Epithelial cell of proximal tubule (primary cell): ENCODE data around the gene CYB5RL. TPM values are rescaled to one million over a fixed set of nuclear protein-coding genes. Genes with fewer than 3 reads are reported as not detected.

ENCODE experiments used
- DNase-seq: peaks from one replicate; pipeline ENCODE4 v3.0.0-alpha.2; 2011; ENCODE audit warnings: low read depth
- H3K4me3 ChIP-seq: 2 replicates; pipeline ENCODE4 v1.5.1; 2011; ENCODE audit warnings: low read depth, mild to moderate bottlenecking, low read length
- total RNA-seq: library from RNA; depleted of rRNA; stranded (reverse); fragments of >200 nt; gene quantifications from 2 replicates; pipeline ENCODE4 v1.2.3, GENCODE V29; 2015
- TF ChIP-seq, protein P1 (sequence below): conservative IDR thresholded peaks from 2 replicates; pipeline ENCODE4 v1.5.1; 2012; ENCODE audit warnings: low read depth, mild to moderate bottlenecking, low read length

The CYB5RL gene
- total RNA-seq, 1 donor from 2014 or later = 2.8 TPM

DNA sequence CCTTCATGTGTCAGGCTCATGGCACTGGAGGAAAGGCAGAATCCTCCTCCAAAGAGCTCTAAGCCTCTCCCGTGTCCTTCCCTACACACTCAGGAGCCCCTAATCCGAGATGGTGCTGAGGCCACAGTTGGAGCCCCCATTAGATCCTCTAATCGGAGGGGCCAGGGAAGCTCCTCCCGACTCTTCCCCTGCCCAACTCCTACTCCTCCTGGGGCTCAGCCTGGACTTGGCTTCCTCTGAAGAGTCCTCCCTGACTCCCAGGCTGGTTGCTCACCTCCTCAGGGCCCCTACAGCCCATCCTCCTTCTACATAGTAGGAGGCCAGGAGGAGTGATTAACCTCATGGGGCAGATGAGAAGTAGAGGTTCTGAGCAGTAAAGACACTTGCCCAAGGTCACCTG, 25.7 kb downstream of the CYB5RL start:
- no peak for DNase-seq
- TF ChIP-seq, protein P1, sequence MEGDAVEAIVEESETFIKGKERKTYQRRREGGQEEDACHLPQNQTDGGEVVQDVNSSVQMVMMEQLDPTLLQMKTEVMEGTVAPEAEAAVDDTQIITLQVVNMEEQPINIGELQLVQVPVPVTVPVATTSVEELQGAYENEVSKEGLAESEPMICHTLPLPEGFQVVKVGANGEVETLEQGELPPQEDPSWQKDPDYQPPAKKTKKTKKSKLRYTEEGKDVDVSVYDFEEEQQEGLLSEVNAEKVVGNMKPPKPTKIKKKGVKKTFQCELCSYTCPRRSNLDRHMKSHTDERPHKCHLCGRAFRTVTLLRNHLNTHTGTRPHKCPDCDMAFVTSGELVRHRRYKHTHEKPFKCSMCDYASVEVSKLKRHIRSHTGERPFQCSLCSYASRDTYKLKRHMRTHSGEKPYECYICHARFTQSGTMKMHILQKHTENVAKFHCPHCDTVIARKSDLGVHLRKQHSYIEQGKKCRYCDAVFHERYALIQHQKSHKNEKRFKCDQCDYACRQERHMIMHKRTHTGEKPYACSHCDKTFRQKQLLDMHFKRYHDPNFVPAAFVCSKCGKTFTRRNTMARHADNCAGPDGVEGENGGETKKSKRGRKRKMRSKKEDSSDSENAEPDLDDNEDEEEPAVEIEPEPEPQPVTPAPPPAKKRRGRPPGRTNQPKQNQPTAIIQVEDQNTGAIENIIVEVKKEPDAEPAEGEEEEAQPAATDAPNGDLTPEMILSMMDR = no peak
- H3K4me3 ChIP-seq = no peak overlapping the region

DNA sequence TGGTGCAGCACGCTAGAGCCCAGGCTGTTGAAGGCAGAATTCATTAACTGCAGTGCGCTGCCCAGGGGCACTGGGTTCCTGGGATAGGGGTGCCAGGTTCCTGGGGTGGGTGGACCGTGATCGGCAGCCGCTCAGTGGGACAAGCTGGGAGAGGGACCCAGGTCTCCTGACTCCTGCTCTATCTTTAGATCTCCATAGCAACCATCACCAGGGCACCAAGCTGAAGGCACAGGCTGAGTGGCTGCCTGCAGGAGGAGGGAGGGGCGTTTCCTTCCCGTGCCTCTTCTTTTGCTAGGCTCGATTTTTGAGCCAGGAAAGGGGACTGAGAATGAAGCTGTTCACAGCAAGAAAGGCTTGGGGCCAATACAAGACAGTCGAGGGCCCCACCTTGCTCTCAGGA, 26.1 kb downstream of the CYB5RL start:
- DNase-seq = no peak
- TF ChIP-seq, protein P1 = no peak
- H3K4me3 ChIP-seq = no peak overlapping the region

DNA sequence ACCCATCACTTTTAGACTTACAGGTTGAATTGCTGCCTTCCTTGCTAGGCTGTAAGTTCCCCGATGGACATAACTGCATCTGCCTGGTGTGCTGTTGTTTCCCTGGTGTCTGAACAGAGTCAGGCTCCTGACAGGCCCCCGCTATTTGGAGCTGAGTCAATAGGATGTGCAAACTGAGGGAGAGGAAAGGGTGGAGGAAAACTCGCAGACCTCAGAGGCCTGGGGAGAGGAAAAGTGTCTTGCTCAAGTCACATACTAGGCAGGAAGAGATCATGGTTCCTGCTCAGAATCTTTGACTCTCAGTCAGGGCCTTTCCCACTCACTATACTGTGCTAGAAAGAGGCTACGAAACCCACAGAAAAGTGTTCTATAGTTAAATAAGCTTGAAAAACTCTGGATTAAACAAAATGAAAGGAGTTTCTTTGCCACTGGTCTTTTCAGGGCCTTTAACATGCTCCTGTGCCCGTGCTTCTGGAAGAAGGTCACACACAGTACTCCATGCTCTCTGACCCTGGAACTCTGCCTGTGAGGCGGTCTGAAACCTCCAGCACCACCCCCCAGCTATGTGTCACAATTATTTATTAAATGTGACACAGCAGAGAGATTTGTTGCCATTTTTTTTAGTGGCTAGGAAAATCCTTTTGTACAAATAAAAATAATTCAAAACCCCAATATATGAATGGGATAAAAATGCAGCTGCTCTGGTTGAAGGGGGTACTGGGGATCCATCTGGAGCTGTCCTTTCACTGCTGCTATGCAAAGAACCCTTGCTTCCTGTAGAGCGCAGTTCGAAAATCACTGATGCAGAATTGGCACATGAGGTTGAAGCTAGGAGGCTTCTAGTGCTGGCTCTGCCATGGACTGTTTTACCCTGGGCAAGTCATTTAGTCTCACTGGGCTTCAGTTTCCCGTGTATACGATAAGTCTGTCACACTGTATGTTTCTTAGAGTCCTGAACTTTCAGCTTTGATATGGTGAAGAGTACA, 26.9 kb downstream of the CYB5RL start:
- TF ChIP-seq, protein P1 = no peak
- no peak for DNase-seq
- H3K4me3 ChIP-seq = no peak overlapping the region

DNA sequence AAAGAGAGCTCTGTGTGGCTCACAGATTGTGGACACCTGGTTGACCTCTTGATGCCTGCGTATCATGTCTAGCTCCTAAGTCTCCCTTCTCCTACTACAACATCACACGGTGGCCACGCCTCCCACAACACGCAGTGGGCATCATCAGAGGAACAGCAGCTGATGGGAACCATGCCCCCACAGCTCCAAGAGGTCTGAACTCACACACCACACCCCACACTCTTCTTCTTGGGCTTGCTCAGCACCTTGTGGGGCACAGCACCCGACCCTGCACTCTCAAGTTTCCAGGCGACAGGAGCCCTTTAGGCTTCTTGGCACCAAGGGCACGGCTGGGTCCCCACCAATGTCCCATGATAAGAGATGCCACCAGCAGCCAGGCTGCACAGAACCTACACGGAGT, 28.2 kb downstream of the CYB5RL start:
- TF ChIP-seq, protein P1 = no peak

DNA sequence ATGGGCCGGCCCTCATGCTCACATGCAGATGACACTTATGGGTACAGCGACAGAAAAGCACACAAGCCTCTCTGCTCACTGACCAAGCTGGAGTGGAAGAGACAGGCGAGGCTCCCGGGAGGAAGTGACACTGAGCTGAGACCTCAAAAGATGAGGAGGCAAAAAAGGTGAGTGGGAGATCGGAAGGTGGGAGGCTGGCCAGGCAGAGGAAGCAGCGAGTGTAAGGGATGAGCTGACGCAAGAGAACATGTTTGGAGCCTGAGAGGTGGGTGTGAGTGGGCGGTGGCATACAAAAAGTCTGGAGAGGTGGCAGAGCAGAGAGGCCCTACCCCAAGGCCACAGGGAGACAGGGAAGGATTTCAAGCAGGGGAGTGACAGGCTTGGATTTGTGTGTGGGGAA, 28.8 kb downstream of the CYB5RL start:
- TF ChIP-seq, protein P1 = no peak
- no peak overlapping the region for H3K4me3 ChIP-seq
- no peak for DNase-seq

More for the DNA sequence above, 28.2 kb downstream of the CYB5RL start:
- DNase-seq = no peak
- no peak overlapping the region for H3K4me3 ChIP-seq

DNA sequence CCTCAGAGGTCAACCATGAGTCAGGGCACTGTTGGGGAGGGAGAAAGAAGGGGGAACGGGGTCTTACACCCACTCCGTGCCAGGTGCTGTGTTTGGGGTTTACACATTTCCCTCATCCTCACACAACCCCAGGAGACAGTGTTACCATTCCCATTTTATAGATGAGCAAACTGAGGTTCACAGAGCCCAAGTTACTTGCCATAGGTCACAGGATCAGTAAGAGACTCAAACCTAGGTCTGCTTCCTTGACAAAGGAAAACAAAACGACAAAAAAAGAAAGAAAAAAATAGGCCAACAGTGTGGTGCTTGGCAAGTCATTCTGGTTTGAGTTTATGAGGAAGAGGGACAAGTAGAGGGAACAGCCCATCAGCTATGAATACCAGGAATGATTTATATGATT, 30.8 kb downstream of the CYB5RL start:
- DNase-seq = no peak
- TF ChIP-seq, protein P1 = no peak
- no peak overlapping the region for H3K4me3 ChIP-seq
